OCI-LY7 (cell line): ENCODE results near the gene HMGCL.

ENCODE experiments used
- CTCF ChIP-seq: fragments of 200-600 bp; sonication (generic); conservative IDR thresholded peaks from 2 replicates; pipeline ENCODE4 v1.5.1; 2014; ENCODE audit warnings: mild to moderate bottlenecking, antibody characterized with exemption, low read length, moderate library complexity, mixed read lengths
- EZH2phosphoT487 ChIP-seq: fragments of 200-600 bp; sonication (generic); IDR thresholded peaks from 2 replicates; pipeline ENCODE4 v1.6.1; 2018; ENCODE audit warnings: low read depth, borderline replicate concordance, mild to moderate bottlenecking, mixed run types, antibody characterized with exemption, low read length, moderate library complexity, mixed read lengths

- TF ChIP-seq CTCF: 0 out of 2 replicates have a peak, but pooled peaks have one; percentile 19
- no peak for TF ChIP-seq EZH2phosphoT487
These were observed 34.3 kb downstream of the HMGCL start, which contains the start of gene LYPLA2 for GRCh38 chr1:23790696-23791515.
